Left ventricle myocardium inferior (tissue), 1 donor: ENCODE results near the gene EIF4G2. TPM values are rescaled to one million over a fixed set of nuclear protein-coding genes. Genes with fewer than 3 reads are reported as not detected.
A peak's percentile ranks its signal among the peaks of the same experiment; 100 is the strongest.

Experiments used
- DNase-seq: peaks from one replicate; pipeline ENCODE4 v3.0.0-alpha.2; 2020
- H3K27ac ChIP-seq: fragments of 200-600 bp; replicated peaks from 2 replicates; pipeline ENCODE4 v1.8.0; 2021
- H3K27me3 ChIP-seq: fragments of 200-600 bp; 2 replicates; pipeline ENCODE4 v1.8.0; 2021; ENCODE audit warnings: low read depth
- H3K36me3 ChIP-seq: fragments of 200-600 bp; 2 replicates; pipeline ENCODE4 v1.8.0; 2021
- H3K4me1 ChIP-seq: fragments of 200-600 bp; 2 replicates; pipeline ENCODE4 v1.8.0; 2021
- H3K4me3 ChIP-seq: fragments of 200-600 bp; 2 replicates; pipeline ENCODE4 v1.8.0; 2021; ENCODE audit warnings: mild to moderate bottlenecking, moderate library complexity
- H3K9me3 ChIP-seq: fragments of 200-600 bp; replicated peaks from 2 replicates; pipeline ENCODE4 v1.8.0; 2021
- CTCF ChIP-seq: fragments of 200-600 bp; IDR thresholded peaks from 2 replicates; pipeline ENCODE4 v1.8.0; 2021; ENCODE audit warnings: antibody characterized with exemption, mild to moderate bottlenecking, borderline replicate concordance
- intact Hi-C: fragments of 100-400 bp; cut with micrococcal nuclease; formaldehyde crosslinking; loops from one replicate; pipeline ENCODE4 v1.11.0; 2022
- total RNA-seq: library from RNA; stranded (reverse); fragmentation: NEBNext Ultra II Directional; extraction: Animal tissue kit (Norgen Biotek cat#: 25700); gene quantifications from one replicate; pipeline ENCODE4 v1.2.1, GENCODE V29; 2021
- donor health status: DM: no; HTN: yes; CAD: no; lungs with severe emphysema.

EIF4G2 gene
- total RNA-seq, 1 donor from 2014 or later, result 760 TPM

GRCh38 chr11:10751581-10751940, 57.2 kb downstream of the EIF4G2 start:
- intact Hi-C loops, result no loop called here
- H3K27me3 ChIP-seq, result no peaks in the 10 kb centered on the region
- peaks cover 38% of the 10 kb centered on the region for H3K36me3 ChIP-seq
- DNase-seq, result no peak
- no peak for TF ChIP-seq CTCF
- H3K4me3 ChIP-seq, result peak overlapping the region; percentile 84
- H3K9me3 ChIP-seq, result no peaks in the 10 kb centered on the region
- peaks cover 29% of the 10 kb centered on the region for H3K4me1 ChIP-seq
- peak overlapping the region; percentile 94 for H3K27ac ChIP-seq

GRCh38 chr11:10750838-10751580, 57.7 kb downstream of the EIF4G2 start, which contains the start of gene CTR9:
Gene CTR9, plus strand, starts transcription at chr11:10751246. Its CDS starts 167 bp downstream, at chr11:10751413.
- peak; percentile 34 for TF ChIP-seq CTCF
- Histone ChIP-seq H3K36me3 (peaks cover 32% of the 10 kb centered on the region), H3K27ac (peak within 1 kb of the TSS; percentile 94), H3K9me3 (no peaks in the 10 kb centered on the region), H3K27me3 (no peaks in the 10 kb centered on the region), H3K4me1 (peaks cover 29% of the 10 kb centered on the region), H3K4me3 (peak within 1 kb of the TSS; percentile 84)
- DNase-seq, result peak; percentile 94
- intact Hi-C loops, result no loop called here

GRCh38 chr11:10749476-10749875, 59.2 kb downstream of the EIF4G2 start:
- H3K4me3 ChIP-seq, result no peak overlapping the region
- H3K27me3 ChIP-seq, result no peaks in the 10 kb centered on the region
- no peak overlapping the region for H3K27ac ChIP-seq
- DNase-seq, result no peak
- peaks cover 29% of the 10 kb centered on the region for H3K4me1 ChIP-seq
- no peaks in the 10 kb centered on the region for H3K9me3 ChIP-seq
- no peak for TF ChIP-seq CTCF
- peaks cover 17% of the 10 kb centered on the region for H3K36me3 ChIP-seq
- intact Hi-C loops, result no loop called here

- Histone ChIP-seq H3K27ac (no peak overlapping the region), H3K4me1 (peaks cover 17% of the 10 kb centered on the region), H3K27me3 (no peaks in the 10 kb centered on the region), H3K4me3 (no peak overlapping the region), H3K9me3 (no peaks in the 10 kb centered on the region), H3K36me3 (no peaks in the 10 kb centered on the region)
- intact Hi-C loops, result no loop called here
- DNase-seq, result no peak
- TF ChIP-seq CTCF, result no peak
Observed at GRCh38 chr11:10747733-10748132, 61.0 kb downstream of the EIF4G2 start.

Other genes starting within 250 kb of the EIF4G2 start
- gene LYVE1, start 240.3 kb downstream of the EIF4G2 start, total RNA-seq, result 41.1 TPM
- 5.1 TPM for gene IRAG1, start 115.2 kb downstream of the EIF4G2 start, total RNA-seq
- 22.9 TPM for gene CTR9, start 57.7 kb downstream of the EIF4G2 start, total RNA-seq
- gene ZBED5, start 49.1 kb upstream of the EIF4G2 start, total RNA-seq, result 41.6 TPM